GM23338 (cell line): Measurements from ENCODE around the gene FHL1.

Experiments
- EZH2phosphoT487 ChIP-seq: fragments of 200-600 bp; sonication (generic); IDR thresholded peaks from one replicate; pipeline ENCODE4 v1.8.1; 2018; ENCODE audit warnings: antibody characterized with exemption; ENCODE audit not compliant: unreplicated experiment
- JUNB ChIP-seq: IDR thresholded peaks from one replicate; pipeline ENCODE4 v1.6.1; 2016; ENCODE audit warnings: antibody characterized with exemption; ENCODE audit not compliant: unreplicated experiment
- POLR2AphosphoS5 ChIP-seq: IDR thresholded peaks from 2 replicates; pipeline ENCODE4 v1.6.1; 2016; ENCODE audit warnings: antibody characterized with exemption, low read depth
- STAT1 ChIP-seq: IDR thresholded peaks from one replicate; pipeline ENCODE4 v1.6.1; 2016; ENCODE audit warnings: antibody characterized with exemption; ENCODE audit not compliant: unreplicated experiment
- TF ChIP-seq, protein P1 (sequence below), 2 experiments: fragments of 200-600 bp in 1 of 2; sonication (generic) in 1 of 2; conservative IDR thresholded peaks; 2 replicates each; pipeline versions ENCODE4 v1.5.1 to v1.6.1; 2016 to 2017; ENCODE audit warnings: antibody characterized with exemption in 2 of 2, low read depth in 2 of 2, mild to moderate bottlenecking in 2 of 2, moderate library complexity in 1 of 2

GRCh38 chrX:136163689-136164088, 16.4 kb downstream of the FHL1 start:
- TF ChIP-seq, protein P1, sequence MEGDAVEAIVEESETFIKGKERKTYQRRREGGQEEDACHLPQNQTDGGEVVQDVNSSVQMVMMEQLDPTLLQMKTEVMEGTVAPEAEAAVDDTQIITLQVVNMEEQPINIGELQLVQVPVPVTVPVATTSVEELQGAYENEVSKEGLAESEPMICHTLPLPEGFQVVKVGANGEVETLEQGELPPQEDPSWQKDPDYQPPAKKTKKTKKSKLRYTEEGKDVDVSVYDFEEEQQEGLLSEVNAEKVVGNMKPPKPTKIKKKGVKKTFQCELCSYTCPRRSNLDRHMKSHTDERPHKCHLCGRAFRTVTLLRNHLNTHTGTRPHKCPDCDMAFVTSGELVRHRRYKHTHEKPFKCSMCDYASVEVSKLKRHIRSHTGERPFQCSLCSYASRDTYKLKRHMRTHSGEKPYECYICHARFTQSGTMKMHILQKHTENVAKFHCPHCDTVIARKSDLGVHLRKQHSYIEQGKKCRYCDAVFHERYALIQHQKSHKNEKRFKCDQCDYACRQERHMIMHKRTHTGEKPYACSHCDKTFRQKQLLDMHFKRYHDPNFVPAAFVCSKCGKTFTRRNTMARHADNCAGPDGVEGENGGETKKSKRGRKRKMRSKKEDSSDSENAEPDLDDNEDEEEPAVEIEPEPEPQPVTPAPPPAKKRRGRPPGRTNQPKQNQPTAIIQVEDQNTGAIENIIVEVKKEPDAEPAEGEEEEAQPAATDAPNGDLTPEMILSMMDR (conservative IDR thresholded peaks at IDR 0.05; ENCODE audit: low read depth in 2 of 2): no peak
- TF ChIP-seq JUNB (no peak), POLR2AphosphoS5 (no peak), STAT1 (no peak), EZH2phosphoT487 (no peak)
